ENCODE measurements around the gene E2F3.

Gene E2F3

GRCh38 chr6:20440296-20440695 lies 38.6 kb downstream of the E2F3 start:
- Histone ChIP-seq H3K9me3 (ENCODE audit: control insufficient read depth, low read length) (no peaks in the 10 kb centered on the region), H3K27me3 (ENCODE audit: control insufficient read depth, insufficient read depth, low read length) (no peaks in the 10 kb centered on the region), H3K4me3 (ENCODE audit: low read length) (no peak overlapping the region), H3K36me3 (ENCODE audit: control insufficient read depth, insufficient read depth, low read length) (no peaks in the 10 kb centered on the region), H3K4me1 (ENCODE audit: control insufficient read depth, insufficient read depth, low read length) (no peaks in the 10 kb centered on the region), H3K9ac (ENCODE audit: low read length) (no peak overlapping the region)

- no peaks in the 10 kb centered on the region for H3K4me1 ChIP-seq (ENCODE audit: control insufficient read depth, insufficient read depth, low read length)
- no peak overlapping the region for H3K4me3 ChIP-seq (ENCODE audit: low read length)
- no peaks in the 10 kb centered on the region for H3K9me3 ChIP-seq (ENCODE audit: control insufficient read depth, low read length)
- H3K36me3 ChIP-seq (ENCODE audit: control insufficient read depth, insufficient read depth, low read length) = no peaks in the 10 kb centered on the region
- no peaks in the 10 kb centered on the region for H3K27me3 ChIP-seq (ENCODE audit: control insufficient read depth, insufficient read depth, low read length)
- no peak overlapping the region for H3K9ac ChIP-seq (ENCODE audit: low read length)
Observed at GRCh38 chr6:20441236-20441635, 39.6 kb downstream of the E2F3 start.

GRCh38 chr6:20441921-20442320 lies 40.2 kb downstream of the E2F3 start:
- Histone ChIP-seq H3K9ac (ENCODE audit: low read length) (no peak overlapping the region), H3K4me3 (ENCODE audit: low read length) (no peak overlapping the region), H3K27me3 (ENCODE audit: control insufficient read depth, insufficient read depth, low read length) (no peaks in the 10 kb centered on the region), H3K36me3 (ENCODE audit: control insufficient read depth, insufficient read depth, low read length) (no peaks in the 10 kb centered on the region), H3K9me3 (ENCODE audit: control insufficient read depth, low read length) (no peaks in the 10 kb centered on the region), H3K4me1 (ENCODE audit: control insufficient read depth, insufficient read depth, low read length) (no peaks in the 10 kb centered on the region)

GRCh38 chr6:20444786-20445271 lies 43.1 kb downstream of the E2F3 start:
- H3K4me1 ChIP-seq (ENCODE audit: control insufficient read depth, insufficient read depth, low read length) = peaks cover 6% of the 10 kb centered on the region
- H3K4me3 ChIP-seq (ENCODE audit: low read length) = no peak overlapping the region
- no peaks in the 10 kb centered on the region for H3K27me3 ChIP-seq (ENCODE audit: control insufficient read depth, insufficient read depth, low read length)
- no peaks in the 10 kb centered on the region for H3K36me3 ChIP-seq (ENCODE audit: control insufficient read depth, insufficient read depth, low read length)
- no peak overlapping the region for H3K9ac ChIP-seq (ENCODE audit: low read length)
- no peaks in the 10 kb centered on the region for H3K9me3 ChIP-seq (ENCODE audit: control insufficient read depth, low read length)

- Histone ChIP-seq H3K36me3 (ENCODE audit: control insufficient read depth, insufficient read depth, low read length) (no peaks in the 10 kb centered on the region), H3K4me3 (ENCODE audit: low read length) (no peak overlapping the region), H3K27me3 (ENCODE audit: control insufficient read depth, insufficient read depth, low read length) (no peaks in the 10 kb centered on the region), H3K9me3 (ENCODE audit: control insufficient read depth, low read length) (no peaks in the 10 kb centered on the region), H3K9ac (ENCODE audit: low read length) (no peak overlapping the region), H3K4me1 (ENCODE audit: control insufficient read depth, insufficient read depth, low read length) (peaks cover 6% of the 10 kb centered on the region)
Observed at GRCh38 chr6:20447157-20447556, 45.5 kb downstream of the E2F3 start.

GRCh38 chr6:20447581-20448132 lies 46.0 kb downstream of the E2F3 start:
- no peaks in the 10 kb centered on the region for H3K9me3 ChIP-seq (ENCODE audit: control insufficient read depth, low read length)
- no peak overlapping the region for H3K4me3 ChIP-seq (ENCODE audit: low read length)
- no peaks in the 10 kb centered on the region for H3K36me3 ChIP-seq (ENCODE audit: control insufficient read depth, insufficient read depth, low read length)
- H3K27me3 ChIP-seq (ENCODE audit: control insufficient read depth, insufficient read depth, low read length) = no peaks in the 10 kb centered on the region
- H3K9ac ChIP-seq (ENCODE audit: low read length) = no peak overlapping the region
- peaks cover 6% of the 10 kb centered on the region for H3K4me1 ChIP-seq (ENCODE audit: control insufficient read depth, insufficient read depth, low read length)

- H3K9me3 ChIP-seq (ENCODE audit: control insufficient read depth, low read length) = no peaks in the 10 kb centered on the region
- H3K9ac ChIP-seq (ENCODE audit: low read length) = no peak overlapping the region
- peaks cover 6% of the 10 kb centered on the region for H3K4me1 ChIP-seq (ENCODE audit: control insufficient read depth, insufficient read depth, low read length)
- no peaks in the 10 kb centered on the region for H3K27me3 ChIP-seq (ENCODE audit: control insufficient read depth, insufficient read depth, low read length)
- H3K4me3 ChIP-seq (ENCODE audit: low read length) = no peak overlapping the region
- H3K36me3 ChIP-seq (ENCODE audit: control insufficient read depth, insufficient read depth, low read length) = no peaks in the 10 kb centered on the region
Observed at GRCh38 chr6:20448828-20449227, 47.1 kb downstream of the E2F3 start.

GRCh38 chr6:20454204-20454824 lies 52.6 kb downstream of the E2F3 start:
- H3K27me3 ChIP-seq (ENCODE audit: control insufficient read depth, insufficient read depth, low read length) = no peaks in the 10 kb centered on the region
- no peak overlapping the region for H3K4me3 ChIP-seq (ENCODE audit: low read length)
- no peaks in the 10 kb centered on the region for H3K9me3 ChIP-seq (ENCODE audit: control insufficient read depth, low read length)
- H3K36me3 ChIP-seq (ENCODE audit: control insufficient read depth, insufficient read depth, low read length) = no peaks in the 10 kb centered on the region
- no peaks in the 10 kb centered on the region for H3K4me1 ChIP-seq (ENCODE audit: control insufficient read depth, insufficient read depth, low read length)
- H3K9ac ChIP-seq (ENCODE audit: low read length) = no peak overlapping the region

GRCh38 chr6:20455251-20455940 lies 53.7 kb downstream of the E2F3 start:
- Histone ChIP-seq H3K27me3 (ENCODE audit: control insufficient read depth, insufficient read depth, low read length) (no peaks in the 10 kb centered on the region), H3K9ac (ENCODE audit: low read length) (no peak overlapping the region), H3K4me3 (ENCODE audit: low read length) (no peak overlapping the region), H3K9me3 (ENCODE audit: control insufficient read depth, low read length) (no peaks in the 10 kb centered on the region), H3K36me3 (ENCODE audit: control insufficient read depth, insufficient read depth, low read length) (no peaks in the 10 kb centered on the region), H3K4me1 (ENCODE audit: control insufficient read depth, insufficient read depth, low read length) (no peaks in the 10 kb centered on the region)

GRCh38 chr6:20458027-20458894 lies 56.6 kb downstream of the E2F3 start:
- no peak overlapping the region for H3K9ac ChIP-seq (ENCODE audit: low read length)
- no peak overlapping the region for H3K4me3 ChIP-seq (ENCODE audit: low read length)
- H3K9me3 ChIP-seq (ENCODE audit: control insufficient read depth, low read length) = no peaks in the 10 kb centered on the region
- no peaks in the 10 kb centered on the region for H3K4me1 ChIP-seq (ENCODE audit: control insufficient read depth, insufficient read depth, low read length)
- H3K36me3 ChIP-seq (ENCODE audit: control insufficient read depth, insufficient read depth, low read length) = no peaks in the 10 kb centered on the region
- H3K27me3 ChIP-seq (ENCODE audit: control insufficient read depth, insufficient read depth, low read length) = no peaks in the 10 kb centered on the region

GRCh38 chr6:20459682-20460081 lies 58.0 kb downstream of the E2F3 start:
- Histone ChIP-seq H3K4me1 (ENCODE audit: control insufficient read depth, insufficient read depth, low read length) (no peaks in the 10 kb centered on the region), H3K36me3 (ENCODE audit: control insufficient read depth, insufficient read depth, low read length) (no peaks in the 10 kb centered on the region), H3K27me3 (ENCODE audit: control insufficient read depth, insufficient read depth, low read length) (no peaks in the 10 kb centered on the region), H3K9ac (ENCODE audit: low read length) (no peak overlapping the region), H3K9me3 (ENCODE audit: control insufficient read depth, low read length) (no peaks in the 10 kb centered on the region), H3K4me3 (ENCODE audit: low read length) (no peak overlapping the region)

- Histone ChIP-seq H3K4me1 (ENCODE audit: control insufficient read depth, insufficient read depth, low read length) (no peaks in the 10 kb centered on the region), H3K27me3 (ENCODE audit: control insufficient read depth, insufficient read depth, low read length) (no peaks in the 10 kb centered on the region), H3K4me3 (ENCODE audit: low read length) (no peak overlapping the region), H3K9ac (ENCODE audit: low read length) (no peak overlapping the region), H3K36me3 (ENCODE audit: control insufficient read depth, insufficient read depth, low read length) (no peaks in the 10 kb centered on the region), H3K9me3 (ENCODE audit: control insufficient read depth, low read length) (no peaks in the 10 kb centered on the region)
Observed at GRCh38 chr6:20461576-20461975, 59.9 kb downstream of the E2F3 start.
